GM21367 (cell line): ENCODE results near the gene LRRD1.
"Not testable (repeated sequence)": the region's sequence is repeated elsewhere in the genome, so short reads cannot be mapped to it uniquely, and the experiment has no call there.

ENCODE experiments used
- ATAC-seq: cut with Tn5 transposase; IDR thresholded peaks from one replicate; pipeline ENCODE4 v1.9.1; 2021; ENCODE audit not compliant: unreplicated experiment

Gene LRRD1

GRCh38 chr7:92178928-92179924, at the start of gene LRRD1:
Gene LRRD1, minus strand, starts transcription at chr7:92179142. Its CDS starts 13,940 bp downstream, at chr7:92165202.
- peak; percentile 99 for ATAC-seq

DNA sequence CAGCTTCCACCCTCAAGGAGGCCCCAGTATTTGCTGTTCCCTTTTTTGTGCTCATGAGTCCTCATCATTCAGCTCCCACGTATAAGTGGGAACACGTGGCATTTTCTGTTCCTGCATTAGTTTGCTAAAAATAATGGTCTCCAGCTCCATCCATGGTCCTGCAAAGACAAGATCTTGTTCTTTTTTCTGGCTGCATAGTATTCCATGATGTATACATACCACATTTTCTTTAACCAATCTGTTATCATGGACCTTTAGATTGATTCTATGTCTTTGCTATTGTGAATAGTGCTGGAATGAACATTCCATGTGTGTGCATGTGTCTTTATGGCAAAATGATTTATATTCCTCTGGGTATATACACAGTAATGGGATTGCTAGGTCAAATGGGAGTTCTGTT, 49.8 kb upstream of the LRRD1 start:
- no peak for ATAC-seq

- no peak for ATAC-seq
Measured at GRCh38 chr7:92228100-92228499, 49.2 kb upstream of the LRRD1 start.

DNA sequence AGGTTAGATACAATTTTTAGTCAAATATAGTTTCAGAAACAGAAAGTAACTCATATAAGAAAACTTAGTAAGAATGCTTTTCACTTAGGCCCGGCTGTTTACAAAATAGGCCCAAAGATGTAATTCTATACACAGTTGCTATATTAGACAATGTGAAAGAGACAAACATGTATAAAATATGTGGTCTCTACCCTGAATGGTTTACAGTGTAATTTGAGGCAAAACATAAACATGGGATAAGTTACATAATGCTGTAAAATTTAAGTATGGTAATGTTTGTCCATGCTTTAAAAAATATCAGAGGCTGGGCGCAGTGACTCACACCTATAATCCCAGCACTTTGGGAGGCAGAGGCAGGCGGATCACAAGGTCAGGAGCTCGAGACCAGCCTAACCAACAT, 48.0 kb upstream of the LRRD1 start:
- ATAC-seq, result no peak

DNA sequence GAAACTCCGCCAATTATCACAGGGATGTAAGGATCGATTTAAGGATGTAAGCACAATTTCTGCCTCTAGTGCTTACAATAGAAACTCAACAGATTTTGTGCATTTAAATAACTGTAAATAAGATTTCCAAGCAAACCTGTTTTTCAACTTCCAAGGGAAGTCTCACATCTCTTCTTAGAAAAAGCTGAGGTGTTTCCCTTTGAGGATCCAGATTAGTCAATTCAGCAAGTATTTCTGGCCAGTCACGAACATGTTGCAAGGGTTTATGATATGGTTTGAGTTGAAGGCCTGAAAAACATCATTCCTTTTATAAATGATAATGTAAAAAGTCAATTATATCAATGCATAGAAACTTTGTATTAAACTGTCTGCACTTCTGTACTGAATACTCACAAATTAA, 42.8 kb upstream of the LRRD1 start:
- ATAC-seq, result no peak

DNA sequence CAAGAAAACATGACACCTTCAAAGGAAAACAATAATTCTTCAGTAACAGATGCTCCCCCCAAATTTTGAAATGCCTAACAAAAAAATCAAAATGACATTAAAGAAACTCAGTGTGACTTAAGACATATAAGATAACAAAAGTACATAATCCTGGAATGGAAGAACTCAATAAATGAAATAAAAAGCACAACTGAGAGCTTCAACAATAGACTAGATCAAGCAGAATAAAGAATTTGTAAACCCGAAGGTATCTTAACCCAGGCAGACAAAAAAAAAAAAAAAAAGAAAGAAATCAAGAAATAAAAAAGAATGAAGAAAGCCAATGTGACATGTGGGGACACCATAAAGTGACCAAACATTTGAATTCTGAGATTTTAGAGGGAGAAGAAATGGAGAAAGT, 27.7 kb upstream of the LRRD1 start:
- no peak for ATAC-seq

- ATAC-seq, result no peak
Measured at GRCh38 chr7:92205987-92206386, 27.0 kb upstream of the LRRD1 start.

GRCh38 chr7:92200791-92201190, 21.8 kb upstream of the LRRD1 start:
- no peak for ATAC-seq

DNA sequence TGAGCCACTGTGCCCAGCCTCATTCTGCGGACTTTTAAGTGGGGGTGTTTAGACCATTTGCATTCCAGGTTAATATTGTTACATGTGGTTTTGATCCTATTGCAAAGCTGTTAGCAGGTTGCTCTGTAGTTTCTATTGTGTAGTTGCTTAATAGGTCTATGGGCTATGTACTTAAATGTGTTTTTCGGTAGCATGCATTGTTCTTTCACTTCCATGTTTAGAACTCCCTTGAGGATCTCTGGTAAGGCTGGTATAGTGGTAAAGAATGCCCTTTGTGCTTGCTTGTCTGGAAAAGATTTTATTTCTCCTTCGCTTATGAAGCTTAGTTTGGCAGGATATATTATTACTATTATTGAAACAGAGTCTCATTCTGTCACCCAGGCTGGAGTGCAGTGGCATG, 13.4 kb upstream of the LRRD1 start:
- ATAC-seq, result no peak

DNA sequence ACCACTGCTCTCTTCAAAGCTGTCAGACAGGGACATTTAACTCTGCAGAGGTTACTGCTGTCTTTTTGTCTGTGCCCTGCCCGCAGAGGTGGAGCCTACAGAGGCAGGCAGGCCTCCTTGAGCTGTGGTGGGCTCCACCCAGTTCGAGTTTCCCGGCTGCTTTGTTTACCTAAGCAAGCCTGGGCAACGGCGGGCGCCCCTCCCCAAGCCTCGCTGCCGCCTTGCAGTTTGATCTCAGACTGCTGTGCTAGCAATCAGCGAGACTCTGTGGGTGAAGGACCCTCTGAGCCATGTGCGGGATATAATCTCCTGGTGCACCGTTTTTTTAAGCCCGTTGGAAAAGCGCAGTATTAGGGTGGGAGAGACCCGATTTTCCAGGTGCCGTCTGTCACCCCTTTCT, 10.3 kb upstream of the LRRD1 start:
- not testable (repeated sequence) for ATAC-seq

- not testable (repeated sequence) for ATAC-seq
Measured at GRCh38 chr7:92184294-92184693, 5.4 kb upstream of the LRRD1 start.

GRCh38 chr7:92177362-92177761, 1.6 kb downstream of the LRRD1 start:
- ATAC-seq, result no peak

DNA sequence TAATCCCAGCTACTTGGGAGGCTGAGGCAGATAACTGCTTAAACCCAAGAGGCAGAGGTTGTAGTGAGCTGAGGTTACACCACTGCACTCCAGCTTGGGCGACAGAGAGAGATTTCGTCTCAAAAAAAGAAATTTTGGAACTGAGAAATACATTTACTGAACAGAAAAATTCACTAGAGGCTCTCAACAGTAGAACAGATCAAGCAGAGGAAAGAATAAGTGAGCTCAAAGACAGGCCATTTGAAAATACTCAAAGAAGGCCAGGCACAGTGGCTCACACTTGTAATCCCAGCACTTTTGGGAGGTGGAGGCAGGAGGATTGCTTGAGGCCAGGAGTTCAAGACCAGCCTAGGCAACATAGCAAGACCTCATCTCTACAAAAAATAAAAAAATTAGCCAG, 9.4 kb downstream of the LRRD1 start:
- not testable (repeated sequence) for ATAC-seq

GRCh38 chr7:92161271-92161670, 17.7 kb downstream of the LRRD1 start:
- no peak for ATAC-seq

- ATAC-seq, result peak; percentile 44
Measured at GRCh38 chr7:92158660-92159575, 20.0 kb downstream of the LRRD1 start.

GRCh38 chr7:92156990-92157389, 22.0 kb downstream of the LRRD1 start:
- no peak for ATAC-seq

DNA sequence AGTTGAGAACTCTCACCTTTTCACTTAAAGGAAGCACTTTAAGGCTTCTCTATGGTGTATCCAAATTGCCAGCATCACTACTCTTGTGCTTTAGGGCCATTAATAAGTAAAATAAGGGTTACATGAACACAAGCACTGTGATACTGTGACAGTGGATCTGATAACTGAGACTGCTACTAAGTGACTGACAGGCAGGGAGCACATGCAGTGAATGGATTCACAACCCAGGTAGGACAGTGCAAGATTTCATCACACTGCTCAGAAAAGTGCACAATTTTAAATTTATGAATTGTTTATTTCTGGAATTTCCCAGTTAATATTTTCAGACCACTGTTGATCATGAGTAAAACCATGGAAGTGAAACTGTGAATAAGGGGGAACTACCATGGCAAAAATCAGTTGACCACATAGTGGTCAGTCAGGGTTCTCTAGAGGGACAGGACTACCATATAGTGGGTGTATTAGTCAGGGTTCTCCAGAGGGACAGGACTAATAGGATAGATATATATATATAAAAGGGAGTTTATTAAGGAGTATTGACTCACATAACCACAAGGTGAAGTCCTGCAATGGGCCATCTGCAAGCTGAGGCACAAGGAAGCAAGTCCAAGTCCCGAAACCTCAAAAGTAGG, 23.7 kb downstream of the LRRD1 start:
- ATAC-seq, result no peak

DNA sequence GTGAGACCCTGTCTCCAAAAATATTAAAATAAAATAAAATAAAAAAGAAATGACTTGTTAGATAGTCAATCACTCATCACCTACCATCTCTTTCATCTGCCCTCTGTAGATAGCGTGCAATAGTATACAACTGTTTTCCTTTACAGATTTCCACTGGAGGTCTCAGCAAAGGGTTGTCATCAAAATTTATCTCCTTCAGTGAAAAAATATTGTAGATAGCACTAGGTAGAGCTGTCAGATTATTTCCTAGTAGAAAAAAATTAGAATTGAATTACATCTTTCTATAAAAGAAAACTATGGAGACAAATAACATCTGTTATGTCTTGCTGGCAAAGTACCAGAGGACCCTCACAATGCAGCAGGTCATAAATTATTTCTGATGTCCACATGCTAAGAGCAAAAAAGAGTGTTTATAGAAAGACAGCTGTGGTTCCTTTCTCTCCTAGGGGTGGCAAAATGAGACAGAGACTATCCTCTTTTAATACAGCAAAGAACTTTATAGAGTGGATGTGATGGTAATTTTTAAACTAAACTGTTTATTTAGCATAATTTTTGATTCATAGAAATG, 28.4 kb downstream of the LRRD1 start:
- no peak for ATAC-seq

- ATAC-seq, result no peak
Measured at GRCh38 chr7:92149736-92150239, 29.2 kb downstream of the LRRD1 start.

- not testable (repeated sequence) for ATAC-seq
Measured at GRCh38 chr7:92143192-92143880, 35.6 kb downstream of the LRRD1 start.
